ENCODE measurements around the gene VWC2. TPM values are rescaled to one million over a fixed set of nuclear protein-coding genes. Genes with fewer than 3 reads are reported as not detected.

Gene VWC2
- total and polyA plus RNA-seq, 9 donors = 0.03 to 0.20 (median 0.08) TPM

DNA sequence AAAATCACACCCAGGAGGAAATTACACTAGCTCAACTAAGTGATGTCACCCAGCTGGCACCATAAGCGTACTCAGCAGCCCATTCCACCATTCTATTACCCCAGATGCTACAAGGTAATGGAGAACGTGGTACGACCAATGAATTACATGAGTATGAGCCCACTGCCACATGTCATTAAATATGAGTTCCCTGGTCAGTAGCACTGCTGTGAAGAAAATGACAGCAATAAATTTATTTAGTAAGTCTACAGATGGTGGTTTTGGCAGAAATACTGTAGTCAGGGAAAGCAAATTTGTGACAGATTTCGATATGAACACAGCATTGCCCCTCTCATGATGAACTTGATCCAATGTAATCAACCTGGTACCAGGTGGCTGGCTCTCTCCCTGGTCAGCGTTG is 154.2 kb downstream of the VWC2 start:
- H3K27me3 ChIP-seq (ENCODE audit: control insufficient read depth, insufficient read depth, low read length) = no peaks in the 10 kb centered on the region
- H3K4me1 ChIP-seq (ENCODE audit: control insufficient read depth, insufficient read depth, low read length) = no peaks in the 10 kb centered on the region
- H3K4me3 ChIP-seq (ENCODE audit: low read length) = no peak overlapping the region
- H3K9me3 ChIP-seq (replicated peaks; ENCODE audit: control insufficient read depth, low read depth, low read length) = peaks cover 19% of the 10 kb centered on the region
- no peaks in the 10 kb centered on the region for H3K36me3 ChIP-seq (ENCODE audit: control insufficient read depth, insufficient read depth, low read length)
- H3K27ac ChIP-seq (ENCODE audit: low read length) = no peak overlapping the region
- DNase-seq = no peak
- 78% methylated on average over 3 of the region's 5 CpGs for WGBS (ENCODE audit: insufficient coverage)

- peaks cover 21% of the 10 kb centered on the region for H3K9me3 ChIP-seq (replicated peaks; ENCODE audit: control insufficient read depth, low read depth, low read length)
- no peaks in the 10 kb centered on the region for H3K4me1 ChIP-seq (ENCODE audit: control insufficient read depth, insufficient read depth, low read length)
- WGBS (ENCODE audit: insufficient coverage) = 90% methylated on average over 2 of the region's 2 CpGs
- no peak overlapping the region for H3K27ac ChIP-seq (ENCODE audit: low read length)
- no peak for DNase-seq
- H3K27me3 ChIP-seq (ENCODE audit: control insufficient read depth, insufficient read depth, low read length) = no peaks in the 10 kb centered on the region
- no peak overlapping the region for H3K4me3 ChIP-seq (ENCODE audit: low read length)
- no peaks in the 10 kb centered on the region for H3K36me3 ChIP-seq (ENCODE audit: control insufficient read depth, insufficient read depth, low read length)
These were observed 155.3 kb downstream of the VWC2 start for GRCh38 chr7:49928787-49929186.

GRCh38 chr7:49931627-49932026 is 158.2 kb downstream of the VWC2 start:
- 86% methylated on average over 2 of the region's 2 CpGs for WGBS (ENCODE audit: insufficient coverage)
- H3K9me3 ChIP-seq (replicated peaks; ENCODE audit: control insufficient read depth, low read depth, low read length) = peaks cover 21% of the 10 kb centered on the region
- no peak overlapping the region for H3K27ac ChIP-seq (ENCODE audit: low read length)
- H3K27me3 ChIP-seq (ENCODE audit: control insufficient read depth, insufficient read depth, low read length) = no peaks in the 10 kb centered on the region
- no peaks in the 10 kb centered on the region for H3K36me3 ChIP-seq (ENCODE audit: control insufficient read depth, insufficient read depth, low read length)
- DNase-seq = no peak
- H3K4me1 ChIP-seq (ENCODE audit: control insufficient read depth, insufficient read depth, low read length) = no peaks in the 10 kb centered on the region
- no peak overlapping the region for H3K4me3 ChIP-seq (ENCODE audit: low read length)

DNA sequence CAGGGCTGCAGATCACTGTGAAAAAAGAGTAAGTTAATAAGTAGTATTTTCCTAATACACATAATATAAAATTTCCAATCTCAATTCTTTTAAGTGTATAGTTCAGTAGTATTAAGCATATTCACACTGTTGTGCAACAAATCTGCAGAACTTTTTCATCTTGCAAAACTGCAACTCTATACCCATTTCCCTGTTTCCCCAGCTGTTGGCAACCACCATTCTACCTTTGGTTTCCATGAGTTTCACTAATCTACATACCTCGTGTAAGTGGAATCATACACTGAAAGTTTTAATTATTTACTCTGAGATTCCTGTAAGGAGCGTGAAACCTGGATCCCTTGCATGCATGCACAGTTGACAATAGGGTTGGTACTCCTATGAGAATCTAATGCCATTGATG is 164.2 kb downstream of the VWC2 start:
- H3K4me1 ChIP-seq (ENCODE audit: control insufficient read depth, insufficient read depth, low read length) = no peaks in the 10 kb centered on the region
- DNase-seq = no peak
- no peaks in the 10 kb centered on the region for H3K27me3 ChIP-seq (ENCODE audit: control insufficient read depth, insufficient read depth, low read length)
- no peak overlapping the region for H3K27ac ChIP-seq (ENCODE audit: low read length)
- no peak overlapping the region for H3K4me3 ChIP-seq (ENCODE audit: low read length)
- peaks cover 4% of the 10 kb centered on the region for H3K9me3 ChIP-seq (replicated peaks; ENCODE audit: control insufficient read depth, low read depth, low read length)
- no peaks in the 10 kb centered on the region for H3K36me3 ChIP-seq (ENCODE audit: control insufficient read depth, insufficient read depth, low read length)
- WGBS (ENCODE audit: insufficient coverage) = 80% methylated on average over 1 of the region's 2 CpGs

Measured in muscle of leg (tissue), 11 donors.